HT1080 (cell line): ENCODE results near the gene ARHGAP45. TPM values are rescaled to one million over a fixed set of nuclear protein-coding genes. Genes with fewer than 3 reads are reported as not detected.
A peak's percentile ranks its signal among the peaks of the same experiment; 100 is the strongest.
"Not testable (repeated sequence)": the region's sequence is repeated elsewhere in the genome, so short reads cannot be mapped to it uniquely, and the experiment has no call there.

ENCODE experiments used
- DNase-seq: peaks from one replicate; pipeline ENCODE4 v3.0.0-alpha.2; 2015; ENCODE audit warnings: low read depth
- total RNA-seq: library from RNA; depleted of rRNA; stranded (reverse); fragments of >200 nt; shearing (Covaris generic); gene quantifications from 2 replicates; pipeline ENCODE4 v1.2.3, GENCODE V29; 2014

Gene ARHGAP45
- total RNA-seq, 1 experiment from 2014 or later: 1.4 TPM

DNA sequence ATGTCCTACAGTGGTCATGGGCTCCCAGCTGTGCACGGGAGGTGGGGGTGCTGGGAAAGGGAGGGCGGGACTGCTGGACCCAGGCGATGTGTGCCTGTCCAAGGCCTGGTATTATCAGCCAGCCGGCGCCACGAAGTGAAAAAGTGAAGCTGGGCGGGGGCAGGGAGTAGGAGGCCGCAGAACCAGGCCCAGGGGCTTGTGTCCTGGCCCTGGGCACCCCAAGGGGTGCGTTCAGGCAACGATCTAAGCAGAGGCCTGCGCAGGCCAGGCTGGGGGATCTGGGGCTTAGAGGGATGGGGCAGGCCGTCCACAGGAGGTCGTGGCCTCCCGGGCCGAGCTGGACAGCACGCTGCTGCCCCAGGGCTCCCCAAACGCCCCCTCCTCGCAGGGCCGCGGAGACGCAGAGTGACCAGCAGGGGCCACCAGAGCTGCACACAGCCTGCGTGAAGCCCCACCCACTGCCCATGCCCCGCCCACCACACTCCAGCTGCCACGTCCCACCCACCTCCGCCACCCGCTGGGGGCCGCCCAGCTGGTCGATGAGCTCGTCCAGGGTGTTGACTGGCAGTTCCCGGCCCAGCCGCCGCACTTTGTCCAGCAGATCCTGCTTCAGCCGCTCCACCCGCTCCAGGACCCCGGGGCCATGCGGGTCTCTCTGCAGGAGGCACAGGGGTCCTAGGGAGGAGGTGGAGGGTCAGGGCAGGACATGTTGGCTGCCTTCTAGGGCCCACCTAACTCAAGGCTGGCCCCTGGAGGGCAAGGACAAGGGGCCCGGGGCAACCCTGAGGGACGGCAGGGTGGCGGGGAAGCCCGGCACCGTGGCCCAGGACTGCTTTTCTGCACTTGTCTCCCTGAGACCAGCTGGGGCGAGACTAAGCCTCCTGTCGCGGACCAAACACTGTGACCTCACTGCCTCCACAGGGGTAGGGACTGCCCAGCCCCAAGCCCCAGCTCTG, 46.3 kb downstream of the ARHGAP45 start:
- peak; percentile 55 for DNase-seq

GRCh38 chr19:1113986-1114483, 47.1 kb downstream of the ARHGAP45 start:
- no peak for DNase-seq

GRCh38 chr19:1114728-1115127, 47.8 kb downstream of the ARHGAP45 start:
- DNase-seq: not testable (repeated sequence)

DNA sequence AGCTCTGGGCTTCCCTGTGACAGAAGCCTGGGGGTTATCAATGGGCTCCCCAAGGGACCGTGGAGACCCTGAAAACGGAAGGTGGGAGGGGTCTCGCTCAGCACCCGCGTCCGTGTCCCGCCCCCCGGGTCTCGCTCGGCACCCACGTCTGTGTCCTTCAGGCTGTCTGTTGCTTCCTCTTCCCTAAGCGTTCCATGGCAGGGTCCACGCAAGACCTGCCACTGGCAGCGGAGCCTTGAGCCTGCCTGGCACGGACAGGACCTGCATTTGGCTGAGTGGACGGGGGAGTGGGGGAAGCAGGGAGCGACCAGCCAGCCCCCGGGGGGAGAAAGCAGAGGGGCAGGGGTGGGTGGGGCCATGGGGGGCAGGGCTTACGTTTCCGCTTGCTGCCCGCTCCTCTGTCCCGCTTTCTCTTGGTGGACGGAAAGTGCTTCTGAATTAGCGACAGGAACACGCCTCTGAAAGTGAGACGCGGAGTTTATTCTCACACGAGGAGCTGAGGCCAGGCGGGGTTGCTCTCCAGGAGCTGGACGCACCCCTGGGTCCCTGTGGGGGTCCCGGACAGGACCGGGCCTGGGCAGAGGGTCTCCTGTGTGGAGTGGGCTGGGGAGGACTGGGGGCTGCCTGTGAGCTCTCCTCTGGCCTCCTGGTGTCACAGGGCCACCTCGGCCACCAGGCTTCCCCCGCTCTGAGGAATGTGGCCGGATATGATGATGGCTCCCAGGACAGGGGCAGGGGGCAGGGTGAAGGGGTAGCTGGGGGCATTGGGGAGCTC, 48.9 kb downstream of the ARHGAP45 start:
- DNase-seq: no peak

GRCh38 chr19:1116726-1117581, 50.0 kb downstream of the ARHGAP45 start:
- DNase-seq: no peak

DNA sequence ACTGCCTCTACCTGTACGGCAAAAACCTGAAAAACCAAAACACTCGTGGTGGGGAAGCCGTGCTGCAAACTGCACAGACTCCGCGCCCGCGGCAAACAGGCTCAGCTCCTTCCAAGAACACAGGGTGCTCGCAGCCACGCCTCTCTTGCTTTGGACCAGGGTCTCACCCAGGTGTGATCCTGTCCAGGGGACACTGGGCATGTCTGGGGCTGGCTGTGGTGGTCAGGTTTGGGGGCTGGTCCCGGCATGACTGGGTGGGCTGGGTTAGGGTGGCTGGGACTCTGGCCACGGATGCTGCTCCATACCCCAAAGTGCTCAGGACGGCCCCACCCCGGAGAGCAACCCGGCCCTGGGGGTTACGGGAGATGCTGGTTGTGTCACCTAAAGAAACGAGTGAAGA, 50.7 kb downstream of the ARHGAP45 start:
- no peak for DNase-seq

- no peak for DNase-seq
Measured at GRCh38 chr19:1118999-1119398, 52.0 kb downstream of the ARHGAP45 start.

- no peak for DNase-seq
Measured at GRCh38 chr19:1119475-1120217, 52.7 kb downstream of the ARHGAP45 start.

GRCh38 chr19:1121395-1121794, 54.4 kb downstream of the ARHGAP45 start:
- no peak for DNase-seq

DNA sequence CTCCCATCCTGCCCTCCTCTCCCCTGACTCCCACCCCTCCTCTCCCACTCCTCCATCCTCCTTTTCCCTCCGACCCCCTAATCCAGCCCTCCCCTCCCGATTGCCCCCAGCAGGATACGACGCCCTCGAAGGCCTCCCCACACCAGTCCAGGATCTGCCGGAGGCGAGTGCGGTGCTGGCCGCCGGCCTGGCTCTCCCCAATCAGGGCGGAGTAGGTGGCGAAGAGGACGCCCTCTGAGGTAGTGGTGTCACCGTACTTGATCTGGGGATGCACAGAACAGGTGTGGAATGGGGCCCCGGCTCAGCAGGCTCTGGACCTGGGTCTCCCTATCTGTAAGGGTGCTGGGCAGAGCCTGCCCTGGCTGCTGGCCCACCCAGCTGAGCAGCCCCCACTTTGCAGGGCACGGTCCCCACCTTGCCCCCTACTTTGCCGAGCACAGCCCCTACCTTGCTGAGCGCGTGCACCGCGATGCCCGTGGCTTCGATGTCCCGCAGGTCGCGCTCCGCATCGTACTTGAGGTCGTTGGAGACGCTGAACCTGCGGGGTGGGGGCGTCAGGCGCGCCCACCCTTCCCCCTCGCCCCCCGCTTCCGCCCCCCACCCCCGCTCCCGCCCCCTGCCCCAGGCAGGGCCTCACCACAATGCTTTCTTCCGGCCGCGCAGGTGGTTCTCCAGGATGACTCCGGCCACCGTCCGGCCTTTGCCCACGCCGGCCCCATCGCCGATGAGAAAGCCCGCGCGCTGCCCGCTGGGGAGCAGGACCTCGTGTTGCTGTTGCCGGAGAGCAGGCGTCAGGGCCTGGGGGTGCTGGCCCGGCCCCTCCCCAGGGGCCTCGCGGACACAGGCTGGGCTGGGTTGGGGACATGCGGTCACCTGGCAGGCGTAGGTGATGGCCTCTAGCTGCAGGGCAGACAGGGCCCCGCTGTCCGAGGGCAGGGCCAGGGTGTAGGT, 55.3 kb downstream of the ARHGAP45 start:
- no peak for DNase-seq

DNA sequence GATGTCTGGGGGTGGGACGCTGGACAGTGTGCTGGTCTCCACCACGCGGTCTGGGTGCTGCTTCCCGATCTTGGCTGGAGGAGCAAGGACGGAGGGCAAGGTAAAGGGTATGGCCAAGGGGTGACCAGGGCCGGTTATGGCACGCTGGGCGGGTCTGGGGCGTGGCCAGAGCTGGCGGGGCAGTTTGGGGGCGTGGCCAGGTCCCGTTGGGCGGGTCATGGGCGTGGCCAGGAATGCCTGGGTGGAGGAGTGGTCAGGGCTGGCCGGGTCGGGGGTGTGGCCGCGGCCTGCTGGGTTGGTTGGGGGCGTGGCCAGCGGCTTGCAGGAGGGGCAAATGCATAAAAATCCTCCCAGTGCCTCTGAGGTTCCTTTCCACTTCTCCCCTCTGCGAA, 56.0 kb downstream of the ARHGAP45 start:
- DNase-seq: peak; percentile 54

- no peak for DNase-seq
Measured at GRCh38 chr19:1123381-1123780, 56.4 kb downstream of the ARHGAP45 start.

DNA sequence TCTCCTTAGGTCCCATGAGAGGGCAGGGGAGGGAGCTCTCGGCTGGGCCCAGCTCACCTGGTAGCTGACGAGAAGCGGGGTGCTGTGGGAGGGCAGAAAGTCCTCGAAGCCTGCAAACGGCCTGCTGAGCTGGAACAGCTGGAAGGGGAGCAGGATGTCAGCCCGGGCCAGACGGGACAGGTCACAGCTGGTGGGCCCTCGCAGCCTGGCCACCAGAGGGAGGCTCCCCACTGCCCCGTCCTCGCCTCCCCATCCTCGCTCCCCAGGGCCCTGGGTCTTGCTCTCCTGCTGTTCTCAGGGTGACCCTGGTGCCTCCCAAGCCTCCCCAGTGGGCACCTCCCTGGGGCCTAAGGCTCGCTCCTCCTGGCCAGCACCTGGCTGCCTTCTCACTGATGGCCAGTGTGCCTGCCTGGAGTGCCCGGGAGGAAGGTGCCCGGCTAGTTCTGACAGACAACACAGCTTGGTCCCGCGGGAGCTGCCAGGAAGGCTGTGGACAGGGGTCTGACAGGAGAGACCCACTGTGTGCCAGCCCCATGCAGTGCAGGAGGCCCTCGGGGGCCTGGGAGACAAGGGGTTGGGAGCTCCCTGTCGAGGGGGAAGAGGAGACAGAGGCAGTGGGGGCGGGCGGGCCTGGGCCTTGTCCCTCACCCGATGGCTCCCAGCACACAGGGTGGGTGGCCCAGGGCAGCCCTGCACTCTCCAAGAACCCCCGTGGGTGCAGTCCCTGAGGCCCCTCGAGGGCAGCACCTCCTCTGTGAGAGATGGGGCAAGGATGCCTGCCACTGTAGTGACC, 57.1 kb downstream of the ARHGAP45 start:
- no peak for DNase-seq

GRCh38 chr19:1125601-1126467, 58.9 kb downstream of the ARHGAP45 start:
- peak; percentile 68 for DNase-seq

DNA sequence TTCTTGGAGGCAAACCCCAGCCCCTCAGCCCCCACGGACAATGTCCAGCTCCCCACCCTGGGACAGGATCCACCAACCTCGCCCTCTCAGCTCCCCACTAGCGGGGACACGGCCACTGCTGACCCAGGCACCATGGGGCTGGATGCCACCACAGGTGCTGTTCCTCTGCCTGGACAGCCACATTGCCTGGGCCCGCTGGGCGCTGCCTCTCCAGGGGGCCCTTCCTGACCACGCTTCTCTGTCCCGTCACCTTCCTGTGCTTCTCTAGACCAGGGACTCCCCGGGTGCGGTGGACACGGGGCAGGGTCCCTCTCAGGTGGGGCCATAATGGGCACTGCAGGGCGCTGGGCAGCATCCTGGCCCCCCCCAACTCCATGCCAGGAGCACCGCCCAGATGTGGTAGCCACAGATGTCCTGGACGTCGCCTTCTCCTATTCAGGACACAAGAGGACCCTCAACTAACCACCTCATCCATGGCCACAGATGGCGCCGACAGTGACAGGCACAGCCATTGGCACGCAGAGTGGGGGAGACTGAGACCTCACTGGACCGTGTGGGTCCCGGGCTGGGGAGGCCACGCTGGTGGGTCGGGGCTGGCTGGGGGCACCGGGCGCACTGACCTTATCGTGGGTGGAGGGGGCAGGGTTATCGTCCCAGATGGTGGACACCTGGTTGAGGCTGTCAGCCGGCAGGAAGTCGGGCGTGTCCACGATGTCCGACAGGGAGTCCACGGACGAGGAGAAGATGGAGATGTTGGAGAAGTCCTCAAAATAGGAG, 60.2 kb downstream of the ARHGAP45 start:
- DNase-seq: no peak

DNA sequence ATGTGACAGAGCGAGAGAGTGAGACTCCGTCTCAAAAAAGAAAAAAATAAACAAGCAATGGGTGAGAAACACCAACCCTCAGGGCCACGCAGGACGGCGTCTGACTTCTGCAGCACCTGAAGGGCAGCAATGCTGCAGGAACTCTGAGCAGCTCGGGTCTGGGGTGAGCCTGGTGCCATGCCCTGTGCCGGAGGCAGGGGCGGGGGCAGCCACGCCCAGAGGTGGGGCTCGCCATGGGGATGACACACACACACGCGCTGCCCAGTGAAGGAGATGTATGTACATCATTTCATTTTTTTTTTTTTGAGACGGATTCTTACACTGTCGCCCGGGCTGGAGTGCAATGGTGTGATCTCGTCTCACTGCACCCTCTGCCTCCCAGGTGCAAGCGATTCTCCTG, 61.1 kb downstream of the ARHGAP45 start:
- DNase-seq: no peak

DNA sequence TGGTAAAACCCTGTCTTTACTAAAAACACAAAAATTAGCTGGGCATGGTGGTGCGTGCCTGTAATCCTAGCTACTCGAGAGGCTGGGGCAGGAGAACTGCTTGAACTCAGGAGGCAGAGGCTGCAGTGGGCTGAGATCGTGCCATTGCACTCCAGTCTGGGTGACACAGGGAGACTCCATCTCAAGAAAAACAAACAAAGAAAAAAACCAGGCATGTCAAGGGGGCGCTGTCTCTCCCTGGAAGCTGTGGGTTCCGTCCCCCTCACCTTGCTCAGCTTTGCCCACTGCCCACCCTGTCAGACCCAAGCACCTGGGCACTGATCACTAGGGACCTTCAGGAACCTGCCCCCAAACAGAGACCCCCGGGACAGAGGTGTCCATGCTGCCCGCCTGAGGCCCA, 62.1 kb downstream of the ARHGAP45 start:
- not testable (repeated sequence) for DNase-seq
